HG02759 (cell line): ENCODE measurements around the gene ODAD3.
A peak's percentile ranks its signal among the peaks of the same experiment; 100 is the strongest.
"Not testable (repeated sequence)": the region's sequence is repeated elsewhere in the genome, so short reads cannot be mapped to it uniquely, and the experiment has no call there.

Source experiments
- ATAC-seq: cut with Tn5 transposase; IDR thresholded peaks from one replicate; pipeline ENCODE4 v1.9.1; 2021; ENCODE audit warnings: mild to moderate bottlenecking, moderate library complexity; ENCODE audit not compliant: unreplicated experiment

ODAD3 gene

GRCh38 chr19:11408591-11408990 is 26.3 kb downstream of the ODAD3 start:
- ATAC-seq, result no peak

DNA sequence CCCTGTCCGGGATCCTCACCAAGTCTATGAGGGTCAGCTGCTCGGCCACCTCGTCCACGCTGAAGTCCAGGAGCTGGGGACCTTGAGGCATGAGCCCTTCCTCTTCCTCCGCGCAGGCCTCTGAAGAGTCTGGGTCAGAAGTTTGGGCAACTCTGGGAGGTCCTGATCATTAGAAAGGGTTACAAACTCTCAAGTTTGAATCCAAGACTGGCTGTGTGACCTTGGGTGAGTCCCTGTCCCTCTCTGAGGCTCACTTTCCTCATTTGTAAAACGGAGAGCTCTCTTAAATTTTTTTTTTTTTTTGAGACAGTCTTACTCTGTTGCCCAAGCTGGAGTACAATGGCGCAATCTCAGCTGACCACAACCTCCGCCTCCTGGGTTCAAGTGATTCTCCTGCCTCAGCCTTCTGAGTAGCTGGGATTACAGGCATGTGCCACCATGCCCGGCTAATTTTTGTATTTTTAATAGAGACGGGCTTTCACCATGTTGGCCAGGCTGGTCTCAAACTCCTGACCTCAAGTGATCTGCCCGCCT is 28.2 kb downstream of the ODAD3 start:
- ATAC-seq, result not testable (repeated sequence)

- no peak for ATAC-seq
These were observed 28.9 kb downstream of the ODAD3 start for GRCh38 chr19:11405846-11406643.

DNA sequence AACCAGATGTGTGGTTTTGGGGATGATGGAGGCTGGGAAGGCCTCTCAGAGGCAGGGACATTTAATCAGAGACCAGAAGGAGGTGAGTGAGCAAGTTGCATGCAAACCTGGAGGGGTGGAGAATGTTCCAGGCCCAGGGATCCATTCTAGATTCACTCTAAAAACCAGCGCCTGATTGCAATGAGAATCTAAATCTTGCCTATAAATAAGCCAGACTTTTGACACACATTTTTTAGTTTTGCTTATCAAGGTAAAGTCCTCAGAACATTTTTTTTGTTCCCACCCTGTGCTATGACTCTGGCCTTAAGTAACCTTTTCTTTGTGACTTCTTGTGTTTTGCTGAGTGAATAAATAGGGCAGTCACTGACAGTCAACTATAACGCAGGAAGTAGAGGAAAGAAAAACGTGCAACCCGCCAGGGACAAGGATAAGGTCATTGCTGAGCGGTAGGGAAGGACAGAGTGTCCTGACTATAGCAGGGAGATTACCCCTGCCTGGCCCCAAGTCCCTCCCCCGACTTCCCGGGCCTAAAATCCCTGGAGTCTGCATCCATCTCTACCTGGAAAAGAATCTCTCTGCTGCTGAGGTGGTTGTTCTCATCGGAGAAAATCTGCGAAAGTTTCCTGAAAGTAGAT is 30.2 kb downstream of the ODAD3 start:
- ATAC-seq, result no peak

DNA sequence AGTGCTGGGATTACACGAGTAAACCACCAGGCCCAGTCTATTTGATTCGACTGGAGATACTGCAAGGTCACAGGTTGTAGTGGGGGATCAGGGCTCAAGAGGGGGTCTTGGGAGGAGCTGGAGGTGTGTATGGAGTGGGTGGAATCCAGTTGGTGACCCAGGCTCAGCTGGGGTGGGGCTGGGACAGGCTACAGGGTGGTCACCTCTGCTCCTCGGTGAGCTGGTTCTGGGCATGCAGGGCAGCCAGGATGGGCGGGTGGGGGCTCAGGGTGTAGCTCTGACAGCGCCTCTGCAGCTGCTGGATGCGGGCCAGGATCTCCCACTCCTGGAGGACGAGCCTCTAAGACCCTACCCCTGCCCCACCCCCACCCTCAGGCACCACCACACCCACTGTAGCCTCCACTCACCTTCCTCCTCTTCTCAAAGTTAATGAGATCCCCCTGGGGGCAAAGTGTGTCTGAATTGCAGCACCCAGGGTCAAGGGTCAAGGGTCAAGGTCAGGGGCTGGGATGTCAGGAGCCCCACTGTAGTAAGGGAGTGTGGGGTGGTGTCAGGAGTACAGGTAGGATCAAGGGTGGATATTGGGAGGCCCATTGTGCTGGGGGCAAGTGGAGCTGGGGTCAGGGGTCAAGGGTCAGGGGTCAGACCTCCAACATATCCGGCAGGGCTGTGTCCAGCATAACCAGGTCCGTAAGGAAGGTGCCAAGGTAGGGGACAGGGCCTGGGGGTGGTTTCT is 32.9 kb downstream of the ODAD3 start:
- no peak for ATAC-seq

GRCh38 chr19:11400798-11401197 is 34.1 kb downstream of the ODAD3 start:
- ATAC-seq, result no peak

DNA sequence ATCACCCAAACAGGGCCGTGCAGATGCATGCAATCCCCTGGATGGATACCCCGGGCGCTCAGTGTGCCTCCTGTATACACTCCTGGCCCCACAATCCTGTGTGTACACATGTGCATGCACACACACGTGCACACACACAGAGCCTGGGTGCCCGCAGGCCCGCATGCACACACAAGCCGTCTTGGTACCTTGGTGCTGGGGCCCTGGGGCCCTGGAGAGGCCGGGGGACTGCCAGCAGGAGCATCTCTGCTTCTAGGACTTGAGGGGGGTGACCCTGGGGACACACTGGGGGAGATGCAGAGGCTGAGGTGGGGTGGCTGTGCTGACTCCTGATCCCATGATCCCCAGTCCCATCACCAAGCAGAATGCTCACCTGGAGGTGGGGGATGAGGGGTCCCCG is 35.3 kb downstream of the ODAD3 start:
- no peak for ATAC-seq

GRCh38 chr19:11397089-11397610 is 37.8 kb downstream of the ODAD3 start:
- no peak for ATAC-seq

DNA sequence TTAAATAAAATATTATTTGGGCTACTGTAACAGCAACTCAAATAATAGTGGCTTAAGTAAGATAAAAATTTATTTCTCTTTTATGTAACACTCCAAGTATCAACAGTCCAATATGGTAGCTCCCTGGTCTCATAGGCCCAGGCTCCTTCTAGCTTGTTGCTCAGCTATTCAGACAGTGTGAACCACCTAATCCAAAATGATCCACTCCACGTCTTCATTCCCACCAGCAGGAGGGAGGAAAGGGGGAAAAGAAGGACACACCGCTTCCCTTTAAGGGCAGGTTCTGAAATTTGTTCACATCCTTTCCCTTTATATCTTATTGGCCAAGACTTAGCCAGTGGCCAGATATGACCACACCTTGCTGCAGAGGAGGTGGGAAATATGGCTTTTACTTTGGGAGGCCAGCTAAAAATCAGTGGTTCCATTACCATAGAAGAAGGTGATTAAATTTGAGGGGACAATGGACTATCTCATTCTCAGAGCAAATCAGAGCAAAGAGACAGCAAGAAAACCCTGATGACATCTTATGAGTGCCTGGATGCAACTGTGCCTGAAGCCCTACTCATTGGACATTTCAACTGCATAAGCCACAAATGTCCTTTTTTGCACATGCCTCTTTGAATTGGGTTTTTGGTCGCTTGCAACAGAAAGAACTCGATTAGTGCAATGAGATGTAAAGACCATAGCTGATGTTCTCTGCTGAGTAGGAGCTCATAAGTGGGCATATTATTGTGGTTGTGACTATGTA is 43.8 kb downstream of the ODAD3 start:
- no peak for ATAC-seq

DNA sequence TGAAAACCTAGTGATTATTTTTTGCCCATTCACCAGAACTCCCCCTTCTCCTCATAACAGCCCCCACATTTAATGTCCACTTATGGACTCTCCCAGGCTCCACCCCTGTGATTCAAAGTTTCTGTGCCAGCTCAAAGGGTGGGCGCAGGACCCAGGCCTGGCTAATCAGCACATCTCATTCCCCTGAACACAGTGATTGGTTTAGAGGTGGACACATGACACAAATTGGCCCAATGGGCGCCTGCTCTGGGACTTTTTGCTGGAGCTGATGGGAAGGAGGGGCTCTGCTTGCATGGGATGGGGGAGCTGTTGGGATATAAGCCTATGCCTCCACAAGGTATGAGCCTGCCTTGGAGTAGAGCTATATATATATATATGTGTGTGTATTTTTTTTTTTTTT is 44.6 kb downstream of the ODAD3 start:
- no peak for ATAC-seq

- no peak for ATAC-seq
These were observed 47.5 kb downstream of the ODAD3 start for GRCh38 chr19:11387162-11388034.

DNA sequence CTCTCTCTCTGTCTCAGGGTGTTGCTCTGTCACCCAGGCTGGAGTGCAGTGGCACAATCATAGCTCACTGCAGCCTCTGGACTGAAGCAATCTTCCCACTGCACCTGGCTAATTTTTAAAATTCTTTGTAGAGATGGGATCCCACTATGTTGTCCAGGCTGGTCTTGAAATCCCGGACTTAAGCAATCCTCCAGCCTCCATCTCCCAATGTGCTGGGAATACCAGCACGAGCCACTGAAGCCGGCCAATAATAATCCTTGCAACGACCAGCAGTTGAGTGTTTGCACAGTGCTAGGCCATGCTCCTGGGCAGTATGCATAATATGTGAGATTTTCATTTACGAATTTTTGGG is 50.2 kb downstream of the ODAD3 start:
- no peak for ATAC-seq

DNA sequence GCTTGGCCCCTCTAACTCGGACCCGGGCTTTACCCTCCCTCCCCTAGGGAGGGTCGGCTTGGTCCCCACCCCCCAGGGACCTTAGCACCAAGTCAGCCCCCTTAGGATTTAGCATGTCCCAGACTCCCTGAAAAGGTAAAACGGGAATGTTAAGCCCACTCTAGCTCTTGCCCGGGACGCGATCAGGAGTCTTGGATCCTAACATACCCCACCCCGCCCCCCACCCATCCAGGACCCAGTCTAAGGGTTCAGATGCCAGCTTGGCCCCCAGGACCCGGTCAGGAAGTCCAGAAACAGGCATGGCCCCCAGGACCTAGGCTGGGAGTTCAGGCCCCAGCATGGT is 51.2 kb downstream of the ODAD3 start:
- ATAC-seq, result no peak

DNA sequence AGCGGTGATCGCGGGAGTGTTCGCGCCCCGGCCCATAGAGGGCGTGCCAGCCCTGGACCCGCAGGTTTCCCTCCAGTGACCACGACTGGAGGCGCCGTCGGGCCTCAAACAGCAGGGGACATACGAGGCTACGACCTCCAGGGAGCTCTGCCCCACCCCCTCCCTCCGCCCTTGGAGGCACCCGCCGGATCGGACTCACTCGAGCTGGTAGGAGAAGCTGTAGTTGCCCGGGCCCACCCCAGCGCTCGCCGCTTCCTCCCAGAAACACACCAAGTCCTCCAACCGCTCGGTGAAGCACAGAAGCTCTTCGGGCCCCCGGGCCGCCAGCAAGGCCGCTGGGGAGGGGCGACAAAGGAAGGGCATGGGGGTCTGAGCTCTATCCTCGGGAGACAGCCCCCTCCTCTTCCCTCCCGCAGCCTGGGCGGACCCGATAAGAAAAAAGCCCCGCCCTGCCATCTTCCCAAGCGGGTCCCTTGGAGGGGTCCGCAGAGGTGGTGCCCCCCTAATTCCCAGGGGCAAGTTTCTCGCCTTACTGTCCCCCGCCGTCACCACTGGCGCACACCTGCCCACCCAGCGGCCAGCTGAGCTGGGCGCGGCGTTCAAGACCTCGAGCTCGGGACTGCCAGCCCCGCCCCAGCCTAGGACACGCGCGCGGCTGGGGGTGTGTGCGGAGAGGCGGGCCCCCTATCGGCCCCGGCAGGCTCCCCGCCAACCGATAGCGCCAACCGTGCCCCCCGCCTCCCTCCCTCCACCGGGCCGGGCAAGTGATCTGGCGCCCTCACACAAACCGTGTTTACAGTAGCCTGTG is 51.8 kb downstream of the ODAD3 start:
- no peak for ATAC-seq

GRCh38 chr19:11380653-11381537 is 54.0 kb downstream of the ODAD3 start:
- peak; percentile 76 for ATAC-seq

DNA sequence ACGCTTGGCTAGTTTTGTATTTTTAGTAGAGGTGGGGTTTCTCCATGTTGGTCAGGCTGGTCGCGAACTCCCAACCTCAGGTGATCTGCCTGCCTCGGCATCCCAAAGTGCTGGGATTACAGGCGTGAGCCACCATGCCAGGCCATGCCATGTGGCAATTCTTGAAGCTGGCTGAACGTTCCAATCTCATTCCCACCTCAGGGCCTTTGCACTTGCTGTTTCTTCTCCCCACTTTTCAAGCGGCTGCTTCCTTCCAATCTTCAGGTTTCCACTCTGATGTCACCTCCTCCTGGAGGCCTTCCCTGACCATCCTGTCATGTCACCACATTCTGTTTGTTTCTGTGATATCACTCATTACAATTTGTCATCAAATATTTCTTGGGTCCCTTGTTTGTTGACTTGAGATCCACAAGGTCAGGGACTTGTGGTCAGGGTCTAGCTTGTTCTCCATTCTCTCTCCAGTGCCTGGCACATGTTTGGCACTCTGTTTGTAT is 55.0 kb downstream of the ODAD3 start:
- no peak for ATAC-seq

- not testable (repeated sequence) for ATAC-seq
These were observed 55.6 kb downstream of the ODAD3 start for GRCh38 chr19:11379269-11379845.
